Suppressor macrophage (primary cell): ENCODE results near the gene C13orf42.
A peak's percentile ranks its signal among the peaks of the same experiment; 100 is the strongest.

Source experiments
- DNase-seq, 4 experiments: peaks; one replicate each; pipeline ENCODE4 v3.0.0-alpha.2; 2020 to 2022
- total RNA-seq, 17 experiments: gene quantifications; one replicate each; lab custom pipeline; 2026; ENCODE audit warnings: mixed read lengths in 6 of 17, inconsistent platforms in 3 of 17; lab: John Stamatoyannopoulos, UW

The C13orf42 gene
- total RNA-seq: 0 to 2.0 (median 0) reads per million in 17 experiments

DNA sequence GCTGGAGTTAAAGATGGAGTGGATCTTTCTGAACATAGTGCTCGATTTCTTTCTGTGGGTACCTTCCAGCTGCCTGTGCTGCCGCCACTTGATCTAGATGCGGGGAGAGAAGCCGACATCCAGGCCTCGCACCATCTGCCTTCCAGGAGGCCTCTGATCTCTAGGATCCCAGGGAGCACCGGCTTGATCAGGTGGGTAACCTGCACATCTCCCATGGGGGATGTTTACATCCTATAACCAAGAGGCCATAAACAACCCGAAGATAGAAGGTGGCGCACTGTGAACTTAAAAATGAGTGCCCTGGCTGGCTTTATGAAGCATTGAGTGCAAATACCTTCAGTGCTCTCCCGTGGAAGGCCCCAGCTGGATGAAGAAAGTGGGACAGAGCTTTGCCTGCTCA, at the start of gene C13orf42:
Gene C13orf42, minus strand, starts transcription at position 101 of the 400 bp plus-strand sequence. Its CDS starts 65 bp downstream, at position 36.
- DNase-seq: no peak

DNA sequence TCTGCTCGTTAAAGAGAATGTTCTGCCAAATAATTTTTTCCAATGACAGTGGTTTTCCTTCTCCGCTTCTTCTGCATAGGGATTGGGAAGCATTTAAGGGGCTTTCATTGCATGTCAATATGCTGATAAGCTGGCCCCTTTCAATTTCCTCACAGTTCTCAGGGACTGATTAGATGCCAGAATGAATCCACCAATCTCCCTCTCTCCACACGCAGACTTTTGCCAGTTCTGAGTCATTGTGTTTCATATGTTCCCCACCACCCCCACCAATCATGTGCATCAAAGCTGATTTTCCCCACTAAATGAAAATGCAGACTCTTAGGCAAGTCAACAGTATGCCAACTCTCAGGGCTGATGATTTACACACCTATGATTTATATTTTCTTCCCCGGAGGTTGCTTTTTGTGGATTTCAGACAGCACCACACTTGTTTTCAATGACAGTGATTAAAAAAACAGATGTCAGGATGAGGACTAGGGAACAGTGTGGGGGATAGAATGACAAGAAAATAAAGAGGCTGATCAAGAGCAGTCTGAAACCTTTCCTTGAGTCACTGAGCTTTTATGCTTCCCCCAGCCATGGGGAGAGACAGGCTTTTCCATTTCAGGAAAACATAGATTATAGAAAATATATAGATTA, 47.9 kb upstream of the C13orf42 start:
- peak; percentile 12 to 18 (median 18) for DNase-seq

DNA sequence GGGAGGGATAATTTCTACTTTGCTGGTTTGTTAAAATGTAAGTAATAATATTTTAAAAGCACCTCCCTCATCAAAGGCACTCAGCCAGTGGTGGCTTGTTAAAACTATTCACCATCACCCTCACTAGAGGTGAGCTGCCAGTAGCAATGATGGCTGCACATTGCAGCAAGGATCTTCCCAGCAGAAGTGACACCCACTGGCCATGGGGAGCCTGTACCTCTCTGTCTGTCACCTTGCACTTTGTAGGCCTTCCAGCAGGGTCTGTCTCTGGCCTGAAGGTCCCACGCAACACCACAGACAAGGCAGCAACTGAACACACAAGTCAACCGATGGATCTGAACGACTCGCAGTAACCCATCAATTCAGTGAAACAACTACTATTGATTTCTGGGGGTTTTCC, 47.3 kb upstream of the C13orf42 start:
- no peak for DNase-seq

DNA sequence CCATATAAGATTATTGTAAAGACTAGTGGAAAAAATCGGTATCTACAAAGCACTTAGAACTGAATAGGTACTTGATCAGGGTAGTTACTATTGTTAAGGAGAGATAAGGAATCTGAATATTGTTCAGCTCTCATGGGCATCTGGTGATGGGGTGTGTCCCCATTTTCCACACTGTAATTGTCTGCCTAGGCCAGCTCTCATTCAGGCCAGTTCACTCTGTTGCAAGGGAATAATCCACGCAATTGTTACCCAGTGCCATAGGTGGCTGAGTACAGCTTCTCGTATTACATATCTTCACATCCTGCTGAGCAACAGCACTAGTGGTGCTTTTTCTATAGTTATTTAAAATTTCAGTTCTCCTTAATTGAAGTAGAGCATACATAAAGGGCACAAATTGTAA, 45.6 kb upstream of the C13orf42 start:
- DNase-seq: no peak

DNA sequence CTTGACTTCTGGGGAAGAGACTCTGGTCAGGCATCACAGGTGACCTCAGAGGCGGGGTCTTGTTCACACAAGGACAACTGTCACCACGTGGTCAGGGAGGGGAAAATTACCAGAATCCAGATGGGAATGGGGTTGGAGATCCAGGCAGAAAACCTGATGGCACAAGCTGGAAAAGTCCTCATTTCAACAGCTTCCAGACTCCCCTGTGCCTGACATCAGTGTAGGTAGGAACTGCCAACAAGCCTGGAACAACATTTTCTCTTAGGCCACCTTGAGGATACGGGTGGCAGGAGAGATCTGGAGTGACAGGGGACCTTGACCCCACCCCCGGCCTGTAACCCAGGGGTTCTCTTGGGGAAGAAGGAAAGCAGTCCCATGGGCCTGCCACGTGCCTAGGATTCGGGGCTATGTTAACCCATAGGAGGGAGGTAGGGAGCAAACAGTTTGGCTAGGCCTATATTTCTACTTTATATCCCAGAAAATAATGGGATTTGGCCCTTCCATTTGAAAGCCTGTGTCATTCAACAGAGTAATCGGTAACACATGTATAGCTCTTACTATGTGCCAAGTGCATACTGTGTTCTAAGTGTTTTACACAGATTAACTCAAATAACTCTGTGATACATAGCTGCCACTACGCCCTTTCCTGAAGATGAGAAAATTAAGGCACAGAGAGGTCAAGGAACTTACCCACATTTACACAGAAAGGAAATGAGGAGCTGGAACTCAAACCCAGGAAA, 44.9 kb upstream of the C13orf42 start:
- DNase-seq: no peak

DNA sequence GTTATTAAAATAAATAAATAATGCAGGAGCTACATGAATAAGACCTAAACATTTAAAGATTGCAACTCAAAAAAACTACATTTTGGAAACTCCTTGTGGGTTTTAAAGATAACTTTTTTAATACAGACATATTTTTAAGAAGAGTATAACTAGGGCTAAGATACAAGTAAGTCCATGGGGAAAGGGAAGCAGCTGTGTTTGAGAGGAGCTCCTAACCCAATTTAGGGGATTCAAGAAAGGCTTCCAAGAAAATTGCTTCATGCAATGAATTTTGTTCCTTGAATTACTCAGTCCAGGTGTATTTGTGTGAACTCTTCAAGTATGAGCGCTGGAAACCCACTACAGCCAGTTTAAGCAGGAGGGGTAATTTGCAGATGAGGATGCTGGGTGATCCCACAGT, 44.1 kb upstream of the C13orf42 start:
- no peak for DNase-seq

DNA sequence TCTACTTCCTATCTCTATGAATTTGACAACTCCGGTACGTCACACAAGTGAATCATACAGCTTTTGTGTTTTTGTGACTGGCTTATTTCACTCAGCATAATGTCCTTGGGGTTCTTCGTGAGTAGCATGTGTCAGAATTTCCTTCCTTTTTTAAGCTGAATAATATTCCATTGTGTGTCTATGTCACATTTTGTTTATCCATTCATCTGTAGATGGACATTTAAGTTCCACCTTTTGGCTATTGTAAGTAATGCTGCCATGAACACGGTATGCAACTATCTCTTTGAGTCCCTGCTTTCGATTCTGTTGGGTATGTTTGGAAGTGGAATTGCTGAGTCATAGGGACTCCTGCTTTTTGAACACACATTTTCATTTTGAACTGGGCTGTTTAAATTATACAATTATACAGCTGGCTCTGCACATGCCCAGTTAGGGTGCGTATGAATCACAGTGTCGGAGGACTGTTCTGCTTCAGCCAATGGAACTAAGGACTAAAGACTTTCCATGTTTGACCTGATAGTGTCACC, 43.0 kb upstream of the C13orf42 start:
- peak; percentile 35 to 85 (median 66) for DNase-seq

DNA sequence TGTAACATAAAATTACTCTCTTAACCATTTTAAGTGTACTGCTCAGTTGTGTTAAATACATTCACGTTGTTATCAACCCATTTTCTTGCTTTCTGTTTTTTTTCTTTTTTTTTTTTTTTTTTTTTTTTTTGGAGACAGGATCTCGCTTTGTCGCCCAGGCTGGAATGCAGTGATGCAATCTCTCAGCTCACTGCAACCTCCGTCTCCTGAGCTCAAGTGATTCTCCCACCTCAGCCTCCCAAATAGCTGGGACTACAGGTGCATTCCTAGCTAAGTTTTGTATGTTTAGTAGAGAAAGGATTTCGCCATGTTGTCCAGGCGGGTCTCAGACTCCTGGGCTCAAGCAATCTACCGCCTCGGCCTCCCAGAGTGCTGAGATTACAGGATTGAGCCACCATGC, 42.5 kb upstream of the C13orf42 start:
- no peak for DNase-seq

DNA sequence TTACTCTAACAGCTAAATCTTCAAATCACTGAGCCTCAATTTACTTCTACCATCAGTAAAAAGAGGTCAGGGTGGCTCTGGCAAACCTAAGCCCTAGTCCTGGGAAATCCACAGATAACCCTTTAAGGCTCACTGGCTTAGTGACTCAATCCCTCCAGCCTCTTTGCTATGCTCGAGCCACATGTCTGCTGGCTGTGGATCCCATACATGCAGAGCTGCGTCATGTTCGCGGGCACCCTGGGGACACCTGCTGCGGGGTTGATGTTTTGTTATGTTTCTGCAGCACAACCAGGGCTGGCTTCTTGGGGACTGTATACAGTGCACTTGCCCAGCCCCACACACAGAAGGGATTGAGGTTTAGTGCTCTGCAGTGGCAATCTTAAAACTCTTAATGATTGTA, 41.6 kb upstream of the C13orf42 start:
- DNase-seq: no peak

DNA sequence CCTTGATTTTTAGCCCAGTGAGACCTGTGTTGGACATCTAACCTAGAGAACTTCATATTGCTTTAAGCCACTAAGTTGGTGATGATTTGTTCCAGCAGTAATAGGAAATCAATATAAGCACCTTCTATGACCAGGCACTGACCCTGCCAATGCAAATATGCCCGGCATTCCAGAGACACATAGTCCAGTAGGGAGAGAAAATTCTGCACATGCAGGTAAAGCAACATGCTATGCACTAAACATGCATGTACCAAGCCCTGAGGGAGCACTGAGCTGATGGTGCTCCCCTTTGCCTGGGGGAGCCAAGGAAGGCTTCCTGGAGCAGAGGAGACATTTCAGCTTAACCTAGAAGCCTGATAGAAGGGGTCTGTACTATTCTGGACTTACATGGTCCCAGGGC, 40.4 kb upstream of the C13orf42 start:
- no peak for DNase-seq

DNA sequence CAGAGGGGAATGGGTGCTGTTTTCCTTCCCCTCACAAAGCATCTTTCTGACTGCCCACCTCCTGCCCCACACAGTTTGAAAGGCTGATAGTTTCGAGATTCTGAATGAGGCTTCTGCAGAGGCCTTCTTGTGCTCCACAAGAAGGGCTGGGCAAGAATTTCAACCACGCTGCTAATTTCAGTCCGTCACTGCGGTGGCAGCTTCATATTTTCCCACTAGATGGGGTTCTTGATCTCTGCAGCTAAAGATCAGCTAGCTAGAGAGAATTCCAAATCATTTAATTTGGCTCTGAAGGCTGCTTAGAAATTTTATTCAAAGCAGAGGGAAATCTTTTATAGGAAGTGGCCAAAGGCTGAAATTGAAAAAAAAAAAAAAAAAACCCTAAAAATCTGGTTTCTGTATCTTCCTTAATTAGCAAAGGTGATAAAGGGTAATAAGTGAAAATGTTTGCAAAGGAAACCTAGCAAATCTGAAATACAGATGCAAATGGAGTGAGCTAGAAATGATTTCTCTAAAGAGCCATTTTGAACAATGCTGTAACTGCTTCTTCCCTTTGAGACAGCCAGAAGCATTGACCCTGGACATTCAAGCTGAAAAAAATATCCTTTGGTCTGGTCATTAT, 38.0 kb upstream of the C13orf42 start:
- DNase-seq: peak; percentile 19 to 42 (median 38)

DNA sequence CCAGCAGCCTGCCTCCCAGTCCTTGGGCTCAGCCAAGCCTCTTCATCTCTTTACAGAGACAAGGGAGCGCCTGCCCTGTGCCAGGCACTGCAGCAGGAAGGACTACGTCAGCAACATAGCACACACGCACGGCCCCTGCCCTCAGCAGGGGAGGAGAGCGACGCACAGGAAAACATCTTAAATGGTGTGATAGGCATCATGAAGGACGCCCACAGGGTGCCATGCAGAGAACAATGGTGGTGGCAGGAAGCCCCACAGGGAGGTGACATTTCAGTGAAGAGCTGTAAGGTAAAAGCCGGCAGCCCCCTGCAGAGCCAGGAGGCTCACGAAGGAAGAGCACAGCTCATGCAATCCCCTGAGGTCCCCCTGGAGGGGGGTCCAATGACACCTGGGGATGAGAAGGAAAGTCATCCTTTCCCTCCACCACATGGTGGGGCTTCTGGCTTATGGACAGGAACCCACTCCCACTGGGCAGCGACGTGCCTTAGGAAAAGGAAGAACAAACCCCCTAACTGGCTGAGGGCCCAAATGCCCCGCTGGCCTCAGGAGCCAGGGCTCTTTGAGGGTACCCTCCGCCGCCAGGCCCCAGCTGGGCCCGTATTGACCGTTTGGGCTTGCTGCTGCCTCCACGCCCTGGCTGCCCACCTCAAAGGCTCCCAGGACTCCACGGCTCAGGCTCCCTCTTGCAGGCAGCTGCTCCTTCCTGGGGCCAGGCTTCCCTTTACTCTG, 37.3 kb upstream of the C13orf42 start:
- no peak for DNase-seq

DNA sequence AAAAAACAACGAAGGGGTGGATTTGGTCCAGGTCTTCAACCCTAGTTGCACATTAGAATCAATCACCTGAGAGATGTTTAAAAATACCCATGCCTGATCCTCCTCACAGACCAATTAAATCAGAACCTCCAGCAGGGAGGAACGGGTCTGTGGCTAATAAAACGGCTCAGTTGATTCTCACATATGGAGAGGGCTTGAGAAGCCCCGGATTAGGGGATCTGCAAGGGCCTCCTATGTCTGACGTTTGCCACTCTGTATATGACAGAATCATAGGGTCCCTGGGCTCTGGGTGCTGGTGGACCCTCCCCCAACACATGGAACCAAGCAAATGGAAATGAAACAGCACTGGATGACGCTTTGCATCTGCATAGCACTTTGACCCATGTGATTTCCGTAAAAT, 36.7 kb upstream of the C13orf42 start:
- no peak for DNase-seq

DNA sequence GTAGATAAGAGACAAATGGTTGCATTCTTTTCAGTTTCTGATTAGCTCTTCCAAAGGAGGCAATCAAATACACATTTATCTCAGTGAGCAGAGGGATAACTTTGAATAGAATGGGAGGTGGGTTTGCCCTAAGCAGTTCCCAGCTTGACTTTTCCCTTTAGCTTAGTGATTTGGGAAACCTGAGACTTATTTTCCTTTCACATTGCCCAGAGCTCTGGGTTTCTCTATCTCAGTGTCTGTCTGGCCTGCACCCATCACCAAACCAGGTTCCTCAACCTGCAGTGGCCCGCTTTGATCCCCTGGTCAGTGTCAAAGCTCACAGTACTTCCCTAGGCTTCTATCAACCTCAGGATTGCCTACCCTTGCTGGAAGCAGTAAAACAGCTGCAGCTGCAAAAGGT, 35.6 kb upstream of the C13orf42 start:
- DNase-seq: no peak

DNA sequence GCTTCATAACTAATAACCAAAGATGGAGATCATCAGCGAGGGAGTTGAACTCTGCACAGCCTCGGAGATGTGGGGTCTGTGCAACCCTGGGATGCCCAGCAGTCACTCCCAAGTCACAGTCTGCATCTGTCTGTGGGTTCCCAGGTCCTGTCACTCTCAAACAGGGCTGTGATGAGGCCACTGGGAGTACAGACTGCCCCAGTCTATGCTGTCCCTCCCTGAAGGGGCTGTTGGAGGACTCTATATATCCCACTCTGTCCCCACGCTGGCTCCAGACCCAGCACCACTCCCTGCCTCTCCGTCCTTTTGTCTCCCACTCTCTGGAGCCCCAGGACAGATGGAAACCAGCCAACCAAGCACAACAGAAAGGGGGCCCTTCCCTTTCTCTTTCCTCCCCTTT, 26.2 kb upstream of the C13orf42 start:
- DNase-seq: no peak

DNA sequence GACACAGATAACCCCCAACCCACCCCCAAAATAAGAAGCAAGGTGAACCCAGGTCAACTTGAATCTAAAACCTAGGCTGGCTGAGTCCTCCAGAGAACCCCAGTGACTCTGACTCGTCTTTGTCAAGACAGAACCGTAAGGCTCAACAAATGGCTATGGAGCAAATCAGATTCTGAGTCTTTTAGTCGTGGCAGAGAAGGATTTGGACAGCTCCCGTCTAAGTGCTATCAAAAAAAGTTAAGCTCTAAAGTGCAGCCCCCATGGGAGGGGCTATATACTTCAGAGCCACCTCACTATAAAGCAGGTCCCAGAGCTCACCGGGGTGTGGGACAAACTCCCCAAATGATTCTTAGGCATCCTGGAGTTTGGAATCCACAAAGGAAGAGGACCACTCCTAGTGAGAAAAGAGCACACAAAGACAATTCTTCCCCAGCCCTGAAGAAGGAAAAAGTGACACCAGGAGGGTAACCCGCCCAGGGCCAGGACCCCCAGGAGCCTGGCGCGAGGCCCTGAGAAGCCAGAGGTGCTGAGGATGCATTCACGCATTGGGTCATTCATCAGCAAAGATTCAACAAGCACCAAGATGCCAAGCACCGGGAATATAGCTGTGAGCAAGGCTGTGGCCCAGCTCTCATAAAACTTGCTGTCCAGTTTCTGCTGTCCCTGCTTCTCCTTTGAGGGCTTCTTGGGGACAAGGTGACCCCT, 25.4 kb upstream of the C13orf42 start:
- no peak for DNase-seq

DNA sequence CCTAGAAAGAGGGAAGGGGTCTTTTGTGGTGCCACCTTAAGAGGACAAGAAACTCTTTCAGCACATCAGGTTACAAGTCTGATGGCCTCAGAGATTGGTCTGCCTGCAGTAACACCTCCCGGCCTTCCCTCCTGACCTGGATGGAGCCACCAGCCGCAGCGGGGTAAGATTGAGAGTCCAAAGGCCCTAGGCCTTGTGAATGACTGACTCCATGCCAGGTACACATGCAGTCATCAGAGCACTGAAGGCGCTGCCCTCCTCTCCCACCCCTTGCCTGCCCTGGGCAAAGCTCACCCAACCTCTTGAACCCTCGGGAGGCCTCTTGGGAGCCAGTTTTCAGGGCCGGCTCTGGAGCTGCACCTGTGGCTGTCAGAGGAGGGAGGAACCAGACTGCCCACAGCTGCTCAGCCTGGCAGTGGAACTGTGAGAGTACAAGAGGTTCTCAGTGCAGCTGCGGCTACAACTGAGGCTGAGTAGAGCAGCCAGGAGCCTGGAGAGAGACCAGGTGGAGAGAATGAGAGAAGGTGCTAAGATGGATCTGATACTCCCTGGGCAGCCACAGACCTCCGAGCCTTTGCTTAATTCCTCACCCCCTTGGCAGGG, 23.8 kb upstream of the C13orf42 start:
- no peak for DNase-seq

DNA sequence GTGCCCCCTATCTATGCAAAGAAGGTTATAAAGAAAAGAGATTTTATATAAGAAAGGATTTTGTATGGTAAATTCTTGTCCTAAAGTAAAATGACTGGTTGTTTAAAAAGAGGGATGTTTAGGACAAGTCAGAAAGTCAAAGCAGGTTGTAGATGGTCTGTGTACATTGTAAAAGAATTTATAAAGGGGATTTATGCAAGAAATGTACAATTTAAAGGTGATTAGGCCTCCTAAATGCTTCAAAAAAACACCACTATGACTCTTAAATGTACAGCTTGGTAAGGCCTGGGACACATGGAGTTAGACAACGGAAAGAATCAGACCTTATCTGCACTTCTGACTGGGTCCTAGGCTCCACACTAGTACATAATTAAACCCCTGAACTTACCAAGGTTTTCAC, 19.3 kb upstream of the C13orf42 start:
- DNase-seq: no peak

DNA sequence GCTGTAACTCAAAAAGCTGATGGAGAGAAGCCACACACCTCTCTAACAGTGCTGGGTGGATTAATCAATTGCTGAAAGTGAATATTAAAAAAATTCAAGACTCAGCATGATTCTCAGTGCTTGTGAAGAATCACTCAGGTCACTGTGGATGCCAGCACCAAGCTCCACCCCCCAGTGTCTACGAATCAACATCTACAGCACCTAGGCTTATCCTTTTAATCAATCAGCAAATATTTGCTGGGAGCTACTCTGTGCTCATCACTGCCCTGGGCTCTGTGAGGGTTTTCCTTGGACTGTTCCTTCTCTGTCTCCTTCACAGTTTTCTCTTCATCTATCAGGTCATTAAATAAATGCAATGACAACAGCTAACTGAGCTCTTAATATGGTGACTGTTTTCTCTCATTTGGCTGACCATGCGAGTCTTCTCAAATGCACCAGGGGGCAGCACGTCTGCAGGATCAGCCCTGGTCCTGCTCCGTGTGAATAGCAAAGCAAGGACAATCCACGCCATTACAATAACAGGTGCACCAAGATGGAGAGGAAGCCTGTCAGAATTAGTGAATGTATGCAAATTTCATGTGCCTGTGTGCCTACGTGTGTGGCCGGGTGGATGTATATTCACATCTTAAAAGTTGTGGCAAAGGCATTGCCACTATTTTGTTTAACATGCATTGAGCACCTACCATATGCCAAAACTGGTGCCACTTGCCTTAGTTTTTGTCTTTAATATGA, 14.6 kb upstream of the C13orf42 start:
- peak; percentile 68 to 84 (median 78) for DNase-seq

DNA sequence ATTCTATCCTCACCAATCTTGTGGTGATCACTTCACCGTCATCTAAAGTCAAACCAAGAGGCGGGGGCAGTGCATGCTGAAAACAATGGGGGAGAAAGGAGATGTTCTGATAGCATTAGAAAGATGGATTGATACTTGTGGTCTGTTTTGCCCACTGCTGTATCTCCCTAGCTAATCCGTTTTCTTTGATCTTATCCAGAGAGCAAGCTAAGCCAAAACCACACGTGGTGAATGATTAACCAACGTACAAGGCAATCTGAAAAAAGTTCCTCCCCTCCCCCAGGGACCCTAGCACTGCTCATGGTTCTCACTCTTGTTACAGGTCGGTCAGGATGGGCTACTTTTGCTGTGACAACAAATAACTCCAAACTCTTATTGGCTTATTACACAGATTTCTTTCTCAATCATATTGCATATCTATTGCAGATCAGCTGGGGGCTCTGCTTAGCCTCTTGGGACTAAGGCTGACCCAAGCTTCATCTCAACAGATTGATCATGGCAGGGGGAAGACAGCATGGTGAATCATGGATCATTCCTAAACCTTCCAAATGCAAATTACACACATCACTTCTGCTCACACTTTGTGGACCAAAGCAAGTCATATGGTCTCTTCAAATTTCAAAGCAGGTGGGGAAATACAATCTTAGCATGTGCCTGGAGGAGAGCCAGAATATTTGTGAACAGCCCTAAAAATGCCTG, 11.9 kb upstream of the C13orf42 start:
- DNase-seq: no peak
